Testis (tissue), 2 donors: Measurements from ENCODE around the gene NFATC3.

Experiments used
- CTCF ChIP-seq, 3 experiments: fragments of 450-650 bp in 2 of 3; fragments of 200-600 bp in 1 of 3; sonication (generic) in 1 of 3; IDR thresholded peaks; one replicate each; pipeline ENCODE4 v1.5.1; 2016 to 2019; ENCODE audit warnings: antibody characterized with exemption in 3 of 3, mild to moderate bottlenecking in 2 of 3, moderate library complexity in 1 of 3
- POLR2A ChIP-seq: fragments of 450-650 bp; IDR thresholded peaks from one replicate; pipeline ENCODE4 v1.6.1; 2017; ENCODE audit warnings: antibody characterized with exemption, mild to moderate bottlenecking, moderate library complexity

GRCh38 chr16:68116256-68116867 lies 31.2 kb downstream of the NFATC3 start:
- TF ChIP-seq POLR2A (no peak), CTCF (IDR thresholded peaks at IDR 0.05) (peak in 2 of 3 experiments; percentile 37 to 39)
